Ramos (cell line): ENCODE results near the gene CCL25.

ENCODE experiments used
- in situ Hi-C: fragments of 300-500 bp; cut with MboI; formaldehyde crosslinking; loops from one replicate; pipeline ENCODE4 v1.14.3; 2022; ENCODE audit warnings: low sequenced_read_pairs; ENCODE audit not compliant: unreplicated experiment

Gene CCL25

GRCh38 chr19:8109455-8109854 is 56.9 kb downstream of the CCL25 start:
- in situ Hi-C loops: no loop called here

GRCh38 chr19:8109890-8110662 is 57.5 kb downstream of the CCL25 start:
- in situ Hi-C loops: no loop called here

- in situ Hi-C loops: no loop called here
These were observed 58.4 kb downstream of the CCL25 start for GRCh38 chr19:8110931-8111330.

- in situ Hi-C loops: no loop called here
These were observed 58.8 kb downstream of the CCL25 start for GRCh38 chr19:8111376-8111775.
